Stomach (tissue), 4 donors: ENCODE results near the gene SHANK2.

Experiments used
- CTCF ChIP-seq, 7 experiments: fragments of 450-650 bp in 4 of 7; fragments of 200-600 bp in 3 of 7; sonication (generic) in 3 of 7; IDR thresholded peaks; one replicate each; pipeline ENCODE4 v1.5.1; 2016 to 2019; ENCODE audit warnings: antibody characterized with exemption in 7 of 7, control low read depth in 2 of 7, mild to moderate bottlenecking in 1 of 7
- EP300 ChIP-seq: sonication (generic); formaldehyde crosslinking; IDR thresholded peaks from one replicate; pipeline ENCODE4 v1.6.1; 2017; ENCODE audit warnings: antibody characterized with exemption
- POLR2AphosphoS5 ChIP-seq, 3 donors: sonication (generic); formaldehyde crosslinking; IDR thresholded peaks; one replicate each; pipeline ENCODE4 v1.6.1; 2016; ENCODE audit warnings: antibody characterized with exemption in 3 of 3

GRCh38 chr11:71209656-71210055 lies 42.7 kb downstream of the SHANK2 start:
- TF ChIP-seq EP300: no peak
- TF ChIP-seq CTCF (IDR thresholded peaks at IDR 0.05): no peak
- TF ChIP-seq POLR2AphosphoS5 (IDR thresholded peaks at IDR 0.05): no peak
